ENCODE results near the gene KIF12. TPM values are rescaled to one million over a fixed set of nuclear protein-coding genes. Genes with fewer than 3 reads are reported as not detected.

KIF12 gene
- total RNA-seq, 2 experiments from 2014 or later, result not detected

DNA sequence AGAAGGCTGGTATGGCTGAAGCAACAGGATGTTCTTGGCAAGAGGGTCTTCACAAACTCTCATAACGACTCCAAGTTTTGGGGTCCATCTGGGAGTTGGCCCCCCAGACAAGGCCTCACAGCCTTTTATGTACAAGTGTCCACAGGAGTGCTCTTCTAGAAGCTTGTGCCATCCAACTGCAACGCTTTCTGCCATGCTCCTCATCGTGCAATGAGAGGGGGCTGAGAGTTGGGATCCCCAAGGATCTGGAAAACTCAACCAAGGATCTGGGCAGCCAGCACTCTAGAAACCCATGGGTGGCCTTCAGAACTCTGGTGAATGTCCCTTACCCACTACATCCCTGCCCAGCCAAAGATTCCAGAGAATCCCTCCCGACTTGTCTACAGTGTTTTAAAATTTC is 12.5 kb downstream of the KIF12 start:
- POLR2A ChIA-PET, result no interaction called here
- H3K36me3 Mint-ChIP-seq (ENCODE audit: low read depth), result no peaks in the 10 kb centered on the region
- ATAC-seq, result no peak

DNA sequence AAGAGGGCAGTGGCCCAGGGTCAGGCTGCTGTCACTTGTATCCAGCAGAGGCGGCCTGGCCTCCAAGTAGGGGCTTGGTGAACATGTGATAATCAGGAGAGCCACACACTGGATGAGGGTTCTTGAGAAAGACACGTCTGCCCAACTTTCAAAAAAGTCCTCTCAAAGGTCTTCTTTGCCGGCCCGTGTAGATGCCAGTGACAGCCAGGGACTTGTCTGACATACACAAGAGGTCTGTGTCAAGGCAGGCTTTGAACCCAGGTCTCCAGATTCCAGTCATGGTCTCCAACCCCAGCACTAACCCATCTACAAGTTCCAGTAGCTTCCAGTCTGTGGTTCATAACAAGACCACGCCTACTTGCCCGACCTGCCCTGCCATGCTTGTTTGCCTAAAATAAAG is 13.1 kb downstream of the KIF12 start:
- Mint-ChIP-seq H3K4me1 (ENCODE audit: low read depth) (no peaks in the 10 kb centered on the region), H3K27ac (no peak overlapping the region), H3K27me3 (peaks cover 1% of the 10 kb centered on the region), H3K4me3 (no peak overlapping the region), H3K9me3 (no peaks in the 10 kb centered on the region), H3K36me3 (ENCODE audit: low read depth) (no peaks in the 10 kb centered on the region)
- ChIA-PET CTCF (interaction anchor here (5.3 kb wide), 1 partner anchor 205 kb away, joined by 45 read pairs; no protein-coding TSS in a partner anchor), POLR2A (no interaction called here)
- intact Hi-C loops (cut with micrococcal nuclease), result no loop called here
- ATAC-seq, result no peak
- no peak for DNase-seq
- TF ChIP-seq, protein P1, sequence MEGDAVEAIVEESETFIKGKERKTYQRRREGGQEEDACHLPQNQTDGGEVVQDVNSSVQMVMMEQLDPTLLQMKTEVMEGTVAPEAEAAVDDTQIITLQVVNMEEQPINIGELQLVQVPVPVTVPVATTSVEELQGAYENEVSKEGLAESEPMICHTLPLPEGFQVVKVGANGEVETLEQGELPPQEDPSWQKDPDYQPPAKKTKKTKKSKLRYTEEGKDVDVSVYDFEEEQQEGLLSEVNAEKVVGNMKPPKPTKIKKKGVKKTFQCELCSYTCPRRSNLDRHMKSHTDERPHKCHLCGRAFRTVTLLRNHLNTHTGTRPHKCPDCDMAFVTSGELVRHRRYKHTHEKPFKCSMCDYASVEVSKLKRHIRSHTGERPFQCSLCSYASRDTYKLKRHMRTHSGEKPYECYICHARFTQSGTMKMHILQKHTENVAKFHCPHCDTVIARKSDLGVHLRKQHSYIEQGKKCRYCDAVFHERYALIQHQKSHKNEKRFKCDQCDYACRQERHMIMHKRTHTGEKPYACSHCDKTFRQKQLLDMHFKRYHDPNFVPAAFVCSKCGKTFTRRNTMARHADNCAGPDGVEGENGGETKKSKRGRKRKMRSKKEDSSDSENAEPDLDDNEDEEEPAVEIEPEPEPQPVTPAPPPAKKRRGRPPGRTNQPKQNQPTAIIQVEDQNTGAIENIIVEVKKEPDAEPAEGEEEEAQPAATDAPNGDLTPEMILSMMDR (IDR thresholded peaks at IDR 0.05), result no peak

More for the DNA sequence above, 12.5 kb downstream of the KIF12 start:
- peaks cover 1% of the 10 kb centered on the region for H3K27me3 Mint-ChIP-seq
- intact Hi-C loops (cut with micrococcal nuclease), result no loop called here
- TF ChIP-seq, protein P1 (IDR thresholded peaks at IDR 0.05), result no peak
- no peak for DNase-seq
- H3K9me3 Mint-ChIP-seq, result no peaks in the 10 kb centered on the region
- no peak overlapping the region for H3K4me3 Mint-ChIP-seq
- H3K27ac Mint-ChIP-seq, result no peak overlapping the region
- CTCF ChIA-PET, result no interaction called here
- no peaks in the 10 kb centered on the region for H3K4me1 Mint-ChIP-seq (ENCODE audit: low read depth)

DNA sequence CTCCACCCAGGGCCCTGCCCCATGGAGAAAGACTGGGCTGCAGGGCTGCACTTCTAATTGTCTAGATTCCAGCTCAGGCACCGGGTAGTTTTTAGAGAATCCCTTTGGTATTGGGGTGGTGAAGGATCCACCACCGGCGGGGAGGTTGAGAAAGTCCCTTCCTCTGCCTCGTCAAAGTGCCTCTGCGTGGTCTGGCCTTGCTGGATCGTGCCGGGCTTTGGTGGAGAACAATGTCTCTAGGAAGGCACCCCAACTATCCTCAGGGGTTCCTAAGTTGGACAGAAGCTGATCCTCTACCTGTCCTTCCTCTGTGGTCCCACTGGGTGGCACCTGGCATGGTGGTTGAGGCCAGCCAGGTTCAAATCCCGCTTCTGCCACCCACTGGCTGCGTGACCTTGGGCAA is 13.7 kb downstream of the KIF12 start:
- ATAC-seq (no peak), DNase-seq (no peak)
- Mint-ChIP-seq H3K9me3 (no peaks in the 10 kb centered on the region), H3K4me3 (no peak overlapping the region), H3K27me3 (no peaks in the 10 kb centered on the region), H3K36me3 (ENCODE audit: low read depth) (no peaks in the 10 kb centered on the region), H3K4me1 (ENCODE audit: low read depth) (no peaks in the 10 kb centered on the region), H3K27ac (no peak overlapping the region)
- CTCF ChIA-PET, result interaction anchor here (0.6 to 5.3 kb wide), 4 partner anchors 24 to 223 kb away, joined by 3 to 58 read pairs (median 24); no protein-coding TSS in a partner anchor
- POLR2A ChIA-PET, result no interaction called here
- intact Hi-C loops (cut with micrococcal nuclease), result no loop called here
- TF ChIP-seq, protein P1 (IDR thresholded peaks at IDR 0.05), result no peak

DNA sequence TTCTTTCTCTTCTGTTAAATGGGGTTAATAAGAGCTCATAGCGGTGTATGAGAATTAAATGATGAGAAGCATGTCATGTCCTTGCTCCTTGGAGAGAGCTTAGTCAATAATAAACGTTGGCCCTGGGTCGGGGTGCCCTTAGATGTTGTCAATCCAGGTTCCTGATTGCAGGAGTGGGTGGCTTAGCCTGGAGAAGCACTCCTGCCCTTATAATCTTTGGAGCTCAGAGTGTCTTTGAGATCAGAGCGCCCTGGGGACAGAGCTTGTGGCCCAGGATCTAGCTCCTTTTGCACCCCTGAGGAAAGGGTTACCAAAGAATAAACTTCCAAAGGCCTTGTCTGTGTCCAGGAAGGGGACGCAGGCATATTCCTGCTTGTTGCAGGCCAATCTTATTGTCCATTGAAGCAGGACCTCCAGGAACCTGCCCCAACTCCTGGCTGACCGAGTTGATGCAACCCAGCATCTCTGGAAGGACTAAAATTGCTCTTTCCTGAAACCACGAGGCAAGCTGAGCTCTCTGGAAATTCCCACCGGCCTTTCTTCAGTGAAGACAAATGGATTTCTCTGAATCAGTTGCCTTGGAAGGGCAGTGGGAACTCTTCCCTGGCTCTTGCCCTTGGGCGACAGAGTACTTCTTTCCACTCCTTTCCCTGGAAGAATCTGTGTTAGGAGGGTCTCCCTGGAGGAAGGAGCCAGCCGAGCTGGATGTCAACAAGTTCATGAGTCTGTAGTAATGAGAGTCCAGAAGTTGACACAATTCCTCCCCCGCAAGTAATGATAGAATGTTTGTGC is 14.6 kb downstream of the KIF12 start:
- DNase-seq (no peak), ATAC-seq (no peak)
- H3K27ac Mint-ChIP-seq, result no peak overlapping the region
- no peaks in the 10 kb centered on the region for H3K9me3 Mint-ChIP-seq
- CTCF ChIA-PET, result interaction anchor here (1.2 to 5.3 kb wide), 8 partner anchors 10 to 224 kb away, joined by 3 to 58 read pairs (median 6); partner anchors contain the start of gene COL27A1
- no peaks in the 10 kb centered on the region for H3K27me3 Mint-ChIP-seq
- intact Hi-C loops (cut with micrococcal nuclease), result loop anchor here (5.0 kb wide), 1 partner anchor 208 kb away; no protein-coding TSS in a partner anchor
- no peak overlapping the region for H3K4me3 Mint-ChIP-seq
- POLR2A ChIA-PET, result no interaction called here
- no peaks in the 10 kb centered on the region for H3K4me1 Mint-ChIP-seq (ENCODE audit: low read depth)
- TF ChIP-seq, protein P1 (IDR thresholded peaks at IDR 0.05), result no peak
- H3K36me3 Mint-ChIP-seq (ENCODE audit: low read depth), result no peaks in the 10 kb centered on the region

DNA sequence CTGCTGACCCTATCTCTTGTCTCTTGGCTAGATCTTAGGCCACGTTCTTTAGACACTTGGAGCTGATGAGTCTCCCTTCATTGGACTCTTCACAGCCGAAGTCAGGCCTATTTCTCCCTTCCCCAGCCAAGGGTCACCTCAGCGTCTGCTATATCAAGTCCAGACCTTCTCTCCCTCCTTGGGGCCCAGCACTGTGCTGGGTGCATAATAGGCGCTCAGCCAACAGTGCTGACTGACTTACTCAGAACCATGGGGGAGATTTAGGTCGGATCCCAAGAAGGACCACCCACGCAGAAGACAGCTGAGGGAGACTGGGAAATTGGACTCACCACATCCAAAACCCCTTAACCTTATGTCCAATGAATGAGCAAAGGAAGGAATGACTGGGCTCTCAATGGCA is 15.4 kb downstream of the KIF12 start:
- Mint-ChIP-seq H3K27me3 (no peaks in the 10 kb centered on the region), H3K27ac (no peak overlapping the region), H3K4me3 (no peak overlapping the region), H3K36me3 (ENCODE audit: low read depth) (no peaks in the 10 kb centered on the region), H3K4me1 (ENCODE audit: low read depth) (no peaks in the 10 kb centered on the region), H3K9me3 (no peaks in the 10 kb centered on the region)
- no peak for DNase-seq
- ChIA-PET POLR2A (interaction anchor here (0.8 kb wide), 1 partner anchor 97 kb away, joined by 3 read pairs; no protein-coding TSS in a partner anchor), CTCF (interaction anchor here (1.2 to 5.3 kb wide), 15 partner anchors 11 to 230 kb away, joined by 3 to 58 read pairs (median 7); partner anchors contain the start of genes COL27A1 and KIF12)
- TF ChIP-seq, protein P1 (IDR thresholded peaks at IDR 0.05), result no peak
- intact Hi-C loops (cut with micrococcal nuclease), result loop anchor here (5.0 kb wide), 1 partner anchor 209 kb away; no protein-coding TSS in a partner anchor
- no peak for ATAC-seq
